ENCODE measurements around the gene RB1.
"Not testable (repeated sequence)": the region's sequence is repeated elsewhere in the genome, so short reads cannot be mapped to it uniquely, and the experiment has no call there.

Gene RB1

GRCh38 chr13:48297131-48297786 lies 6.3 kb upstream of the RB1 start:
- DNase-seq (ENCODE audit: low spot score): no peak

GRCh38 chr13:48299591-48299990 lies 4.0 kb upstream of the RB1 start:
- no peak for DNase-seq (ENCODE audit: low spot score)

GRCh38 chr13:48302871-48303358 lies 636 bp upstream of the RB1 start:
- no peak for DNase-seq (ENCODE audit: low spot score)

GRCh38 chr13:48304143-48304876 lies 759 bp downstream of the RB1 start:
- DNase-seq (ENCODE audit: low spot score): peak; percentile 60

GRCh38 chr13:48311223-48311622 lies 7.7 kb downstream of the RB1 start:
- no peak for DNase-seq (ENCODE audit: low spot score)

- DNase-seq (ENCODE audit: low spot score): no peak
Measured at GRCh38 chr13:48315969-48316650, 12.6 kb downstream of the RB1 start.

GRCh38 chr13:48316826-48317510 lies 13.4 kb downstream of the RB1 start:
- no peak for DNase-seq (ENCODE audit: low spot score)

- no peak for DNase-seq (ENCODE audit: low spot score)
Measured at GRCh38 chr13:48317511-48318376, 14.2 kb downstream of the RB1 start.

GRCh38 chr13:48318377-48318811 lies 14.8 kb downstream of the RB1 start:
- DNase-seq (ENCODE audit: low spot score): no peak

GRCh38 chr13:48318821-48319511 lies 15.4 kb downstream of the RB1 start:
- no peak for DNase-seq (ENCODE audit: low spot score)

- no peak for DNase-seq (ENCODE audit: low spot score)
Measured at GRCh38 chr13:48319531-48320398, 16.2 kb downstream of the RB1 start.

- DNase-seq (ENCODE audit: low spot score): no peak
Measured at GRCh38 chr13:48320399-48320790, 16.8 kb downstream of the RB1 start.

GRCh38 chr13:48320891-48321510 lies 17.4 kb downstream of the RB1 start:
- DNase-seq (ENCODE audit: low spot score): no peak

- DNase-seq (ENCODE audit: low spot score): no peak
Measured at GRCh38 chr13:48322294-48322693, 18.7 kb downstream of the RB1 start.

GRCh38 chr13:48333976-48334375 lies 30.4 kb downstream of the RB1 start:
- DNase-seq (ENCODE audit: low spot score): no peak

- peak; percentile 56 for DNase-seq (ENCODE audit: low spot score)
Measured at GRCh38 chr13:48334534-48335127, 31.1 kb downstream of the RB1 start.

GRCh38 chr13:48339198-48339597 lies 35.6 kb downstream of the RB1 start:
- not testable (repeated sequence) for DNase-seq (ENCODE audit: low spot score)

- no peak for DNase-seq (ENCODE audit: low spot score)
Measured at GRCh38 chr13:48344264-48344663, 40.7 kb downstream of the RB1 start.

- DNase-seq (ENCODE audit: low spot score): no peak
Measured at GRCh38 chr13:48346583-48346982, 43.0 kb downstream of the RB1 start.

Data from RKO (cell line).